D341Med (cell line): ENCODE results near the gene MDGA2.
A peak's percentile ranks its signal among the peaks of the same experiment; 100 is the strongest.

Experiments used
- DNase-seq: peaks from one replicate; pipeline ENCODE4 v3.0.0; 2012; ENCODE audit warnings: low spot score

Gene MDGA2

GRCh38 chr14:47485421-47485820 lies 190.0 kb downstream of the MDGA2 start:
- no peak for DNase-seq

GRCh38 chr14:47483449-47483848 lies 192.0 kb downstream of the MDGA2 start:
- no peak for DNase-seq

GRCh38 chr14:47471075-47471474 lies 204.3 kb downstream of the MDGA2 start:
- DNase-seq, result no peak

- no peak for DNase-seq
These were observed 208.5 kb downstream of the MDGA2 start for GRCh38 chr14:47466916-47467315.

- DNase-seq, result no peak
These were observed 221.4 kb downstream of the MDGA2 start for GRCh38 chr14:47454025-47454424.

GRCh38 chr14:47447076-47447475 lies 228.3 kb downstream of the MDGA2 start:
- DNase-seq, result no peak

- peak; percentile 43 for DNase-seq
These were observed 233.2 kb downstream of the MDGA2 start for GRCh38 chr14:47442211-47442610.

GRCh38 chr14:47439953-47440352 lies 235.5 kb downstream of the MDGA2 start:
- no peak for DNase-seq

- no peak for DNase-seq
These were observed 236.7 kb downstream of the MDGA2 start for GRCh38 chr14:47438650-47439140.

GRCh38 chr14:47435331-47435965 lies 240.0 kb downstream of the MDGA2 start:
- no peak for DNase-seq

- DNase-seq, result no peak
These were observed 247.8 kb downstream of the MDGA2 start for GRCh38 chr14:47427629-47428028.

- no peak for DNase-seq
These were observed 250.1 kb downstream of the MDGA2 start for GRCh38 chr14:47425302-47425701.

- DNase-seq, result no peak
These were observed 253.2 kb downstream of the MDGA2 start for GRCh38 chr14:47422191-47422590.

GRCh38 chr14:47411523-47411922 lies 263.9 kb downstream of the MDGA2 start:
- no peak for DNase-seq

- DNase-seq, result no peak
These were observed 283.1 kb downstream of the MDGA2 start for GRCh38 chr14:47392326-47392725.

- no peak for DNase-seq
These were observed 284.4 kb downstream of the MDGA2 start for GRCh38 chr14:47390831-47391504.

GRCh38 chr14:47389535-47389934 lies 285.9 kb downstream of the MDGA2 start:
- DNase-seq, result no peak

GRCh38 chr14:47366006-47366405 lies 309.4 kb downstream of the MDGA2 start:
- DNase-seq, result no peak

GRCh38 chr14:47365233-47365632 lies 310.2 kb downstream of the MDGA2 start:
- DNase-seq, result no peak

- no peak for DNase-seq
These were observed 322.2 kb downstream of the MDGA2 start for GRCh38 chr14:47353186-47353585.

- DNase-seq, result no peak
These were observed 328.6 kb downstream of the MDGA2 start for GRCh38 chr14:47346849-47347248.

- no peak for DNase-seq
These were observed 330.4 kb downstream of the MDGA2 start for GRCh38 chr14:47345016-47345415.

- DNase-seq, result no peak
These were observed 342.5 kb downstream of the MDGA2 start for GRCh38 chr14:47332939-47333338.

GRCh38 chr14:47332106-47332505 lies 343.3 kb downstream of the MDGA2 start:
- DNase-seq, result no peak
